Hindlimb muscle (tissue), 1 donor: ENCODE measurements around the gene ST8SIA2. TPM values are rescaled to one million over a fixed set of nuclear protein-coding genes. Genes with fewer than 3 reads are reported as not detected.
"Not testable (repeated sequence)": the region's sequence is repeated elsewhere in the genome, so short reads cannot be mapped to it uniquely, and the experiment has no call there.

ENCODE experiments used
- DNase-seq: peaks from one replicate; pipeline ENCODE4 v3.0.0-alpha.2; 2013
- polyA plus RNA-seq: library from polyadenylated mRNA; unstranded; fragments of 120-200 nt; gene quantifications from one replicate; pipeline ENCODE4 v1.2.1, GENCODE V29; 2013; ENCODE audit not compliant: insufficient read length

The ST8SIA2 gene
- polyA plus RNA-seq, 1 donor = 18.3 TPM

- no peak for DNase-seq
Measured at GRCh38 chr15:92444631-92445030, 51.0 kb downstream of the ST8SIA2 start.

- no peak for DNase-seq
Measured at GRCh38 chr15:92448370-92448769, 54.7 kb downstream of the ST8SIA2 start.

GRCh38 chr15:92449476-92449875, 55.8 kb downstream of the ST8SIA2 start:
- no peak for DNase-seq

- no peak for DNase-seq
Measured at GRCh38 chr15:92451225-92451825, 57.6 kb downstream of the ST8SIA2 start.

GRCh38 chr15:92452143-92452542, 58.5 kb downstream of the ST8SIA2 start:
- no peak for DNase-seq

GRCh38 chr15:92453607-92454006, 59.9 kb downstream of the ST8SIA2 start:
- DNase-seq = no peak

GRCh38 chr15:92454555-92455105, 60.9 kb downstream of the ST8SIA2 start:
- no peak for DNase-seq

- no peak for DNase-seq
Measured at GRCh38 chr15:92455271-92455670, 61.6 kb downstream of the ST8SIA2 start.

- no peak for DNase-seq
Measured at GRCh38 chr15:92457471-92458041, 63.9 kb downstream of the ST8SIA2 start.

- no peak for DNase-seq
Measured at GRCh38 chr15:92460023-92460422, 66.3 kb downstream of the ST8SIA2 start.

- DNase-seq = no peak
Measured at GRCh38 chr15:92462424-92463125, 68.9 kb downstream of the ST8SIA2 start.

- DNase-seq = no peak
Measured at GRCh38 chr15:92463352-92463751, 69.7 kb downstream of the ST8SIA2 start.

GRCh38 chr15:92463826-92464225, 70.1 kb downstream of the ST8SIA2 start:
- DNase-seq = no peak

GRCh38 chr15:92466834-92467233, 73.2 kb downstream of the ST8SIA2 start:
- no peak for DNase-seq

- DNase-seq = no peak
Measured at GRCh38 chr15:92467245-92467644, 73.6 kb downstream of the ST8SIA2 start.

GRCh38 chr15:92468991-92469390, 75.3 kb downstream of the ST8SIA2 start:
- no peak for DNase-seq

- no peak for DNase-seq
Measured at GRCh38 chr15:92471288-92471687, 77.6 kb downstream of the ST8SIA2 start.

- peak; percentile 76 for DNase-seq
Measured at GRCh38 chr15:92473756-92474155, 80.1 kb downstream of the ST8SIA2 start.

GRCh38 chr15:92479730-92480129, 86.0 kb downstream of the ST8SIA2 start:
- not testable (repeated sequence) for DNase-seq

GRCh38 chr15:92480361-92480760, 86.7 kb downstream of the ST8SIA2 start:
- no peak for DNase-seq

GRCh38 chr15:92485441-92485840, 91.8 kb downstream of the ST8SIA2 start:
- no peak for DNase-seq

GRCh38 chr15:92492551-92493115, 99.0 kb downstream of the ST8SIA2 start:
- DNase-seq = peak; percentile 79

GRCh38 chr15:92494806-92495336, 101.2 kb downstream of the ST8SIA2 start:
- DNase-seq = no peak
